ENCODE data around the gene NFIA. TPM values are rescaled to one million over a fixed set of nuclear protein-coding genes. Genes with fewer than 3 reads are reported as not detected.

NFIA gene
- total RNA-seq, 4 donors from 2014 or later, result 68.2 to 172 (median 101) TPM

GRCh38 chr1:61132645-61133334 lies 50.4 kb downstream of the NFIA start:
- TF ChIP-seq CTCF (IDR thresholded peaks at IDR 0.05; ENCODE audit: low read depth), result no peak

GRCh38 chr1:61133335-61134019 lies 51.1 kb downstream of the NFIA start:
- no peak for TF ChIP-seq CTCF (IDR thresholded peaks at IDR 0.05; ENCODE audit: low read depth)

- no peak for TF ChIP-seq CTCF (IDR thresholded peaks at IDR 0.05; ENCODE audit: low read depth)
Measured at GRCh38 chr1:61135291-61135690, 52.9 kb downstream of the NFIA start.

GRCh38 chr1:61138305-61138704 lies 55.9 kb downstream of the NFIA start:
- TF ChIP-seq CTCF (IDR thresholded peaks at IDR 0.05; ENCODE audit: low read depth), result no peak

GRCh38 chr1:61138921-61139774 lies 56.8 kb downstream of the NFIA start:
- no peak for TF ChIP-seq CTCF (IDR thresholded peaks at IDR 0.05; ENCODE audit: low read depth)

GRCh38 chr1:61139775-61140549 lies 57.6 kb downstream of the NFIA start:
- no peak for TF ChIP-seq CTCF (IDR thresholded peaks at IDR 0.05; ENCODE audit: low read depth)

Measured in subcutaneous adipose tissue (tissue), 4 donors.